NCI-H1105 treated with DMSO at 0.1 percent for 48 hours (cell line): ENCODE data around the gene LRRC74A.

Source experiments
- DNase-seq: peaks from one replicate; lab custom pipeline; 2025; lab: John Stamatoyannopoulos, UW

The LRRC74A gene

GRCh38 chr14:76826122-76826521 lies at the start of gene LRRC74A:
Gene LRRC74A (plus strand): TSS chr14:76826408. CDS start chr14:76826698, 290 bp downstream.
- no peak for DNase-seq

GRCh38 chr14:76776428-76777251 lies 49.6 kb upstream of the LRRC74A start:
- DNase-seq, result no peak

- DNase-seq, result no peak
Measured at GRCh38 chr14:76777721-76778120, 48.5 kb upstream of the LRRC74A start.

GRCh38 chr14:76778546-76779215 lies 47.5 kb upstream of the LRRC74A start:
- DNase-seq, result no peak

- DNase-seq, result no peak
Measured at GRCh38 chr14:76779221-76780057, 46.8 kb upstream of the LRRC74A start.

- DNase-seq, result no peak
Measured at GRCh38 chr14:76780058-76780345, 46.2 kb upstream of the LRRC74A start.

GRCh38 chr14:76780360-76780759 lies 45.8 kb upstream of the LRRC74A start:
- DNase-seq, result no peak

- no peak for DNase-seq
Measured at GRCh38 chr14:76780875-76781647, 45.1 kb upstream of the LRRC74A start.

- DNase-seq, result no peak
Measured at GRCh38 chr14:76781648-76782051, 44.6 kb upstream of the LRRC74A start.

GRCh38 chr14:76782115-76782884 lies 43.9 kb upstream of the LRRC74A start:
- no peak for DNase-seq

GRCh38 chr14:76782885-76783566 lies 43.2 kb upstream of the LRRC74A start:
- no peak for DNase-seq

- DNase-seq, result no peak
Measured at GRCh38 chr14:76784266-76784874, 41.8 kb upstream of the LRRC74A start.

- peak; percentile 58 for DNase-seq
Measured at GRCh38 chr14:76784881-76785280, 41.3 kb upstream of the LRRC74A start.

GRCh38 chr14:76786601-76787000 lies 39.6 kb upstream of the LRRC74A start:
- no peak for DNase-seq

GRCh38 chr14:76792422-76792821 lies 33.8 kb upstream of the LRRC74A start:
- no peak for DNase-seq

GRCh38 chr14:76793324-76793723 lies 32.9 kb upstream of the LRRC74A start:
- DNase-seq, result no peak

- DNase-seq, result no peak
Measured at GRCh38 chr14:76793956-76794355, 32.3 kb upstream of the LRRC74A start.

GRCh38 chr14:76806446-76806845 lies 19.8 kb upstream of the LRRC74A start:
- DNase-seq, result no peak

GRCh38 chr14:76808011-76808410 lies 18.2 kb upstream of the LRRC74A start:
- no peak for DNase-seq

- DNase-seq, result no peak
Measured at GRCh38 chr14:76808990-76809389, 17.2 kb upstream of the LRRC74A start.
